ENCODE data around the gene RPL35.

DNA sequence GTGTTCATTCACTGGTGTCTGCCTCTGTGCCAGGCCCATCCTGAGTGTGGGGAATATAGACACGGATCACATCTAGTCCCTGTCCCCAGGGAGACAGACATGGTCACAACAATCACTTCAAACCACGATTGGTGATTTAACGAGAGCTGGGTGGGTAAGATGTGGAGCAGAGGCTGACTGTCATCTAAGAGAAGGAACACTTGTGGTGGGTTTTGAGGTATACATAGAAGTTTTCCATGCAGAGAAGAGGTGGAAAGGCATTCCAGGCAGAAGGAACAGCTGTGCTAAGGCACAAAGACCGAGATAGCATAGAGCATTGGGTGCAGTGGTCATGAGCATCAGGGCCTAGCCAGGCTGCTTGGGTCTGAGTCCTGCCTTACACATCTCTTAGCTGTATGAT, 31.2 kb downstream of the RPL35 start:
- TF ChIP-seq, protein P1, sequence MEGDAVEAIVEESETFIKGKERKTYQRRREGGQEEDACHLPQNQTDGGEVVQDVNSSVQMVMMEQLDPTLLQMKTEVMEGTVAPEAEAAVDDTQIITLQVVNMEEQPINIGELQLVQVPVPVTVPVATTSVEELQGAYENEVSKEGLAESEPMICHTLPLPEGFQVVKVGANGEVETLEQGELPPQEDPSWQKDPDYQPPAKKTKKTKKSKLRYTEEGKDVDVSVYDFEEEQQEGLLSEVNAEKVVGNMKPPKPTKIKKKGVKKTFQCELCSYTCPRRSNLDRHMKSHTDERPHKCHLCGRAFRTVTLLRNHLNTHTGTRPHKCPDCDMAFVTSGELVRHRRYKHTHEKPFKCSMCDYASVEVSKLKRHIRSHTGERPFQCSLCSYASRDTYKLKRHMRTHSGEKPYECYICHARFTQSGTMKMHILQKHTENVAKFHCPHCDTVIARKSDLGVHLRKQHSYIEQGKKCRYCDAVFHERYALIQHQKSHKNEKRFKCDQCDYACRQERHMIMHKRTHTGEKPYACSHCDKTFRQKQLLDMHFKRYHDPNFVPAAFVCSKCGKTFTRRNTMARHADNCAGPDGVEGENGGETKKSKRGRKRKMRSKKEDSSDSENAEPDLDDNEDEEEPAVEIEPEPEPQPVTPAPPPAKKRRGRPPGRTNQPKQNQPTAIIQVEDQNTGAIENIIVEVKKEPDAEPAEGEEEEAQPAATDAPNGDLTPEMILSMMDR (IDR thresholded peaks at IDR 0.05 in 2 of 3, conservative IDR thresholded peaks at IDR 0.05 in 1 of 3; ENCODE audit: control insufficient read depth in 2 of 3, extremely low read depth in 1 of 3, insufficient read depth in 1 of 3, low read depth in 3 of 3, low read length in 3 of 3) = no peak
- TF ChIP-seq RCOR1 (conservative IDR thresholded peaks at IDR 0.05; ENCODE audit: low read depth, low read length) (no peak), TAF1 (IDR thresholded peaks at IDR 0.05; ENCODE audit: borderline replicate concordance, low read depth, low read length) (no peak), TBL1XR1 (IDR thresholded peaks at IDR 0.05; ENCODE audit: low read depth, low read length) (no peak), POLR2A (IDR thresholded peaks at IDR 0.05; ENCODE audit: low read depth, low read length) (no peak), SP1 (IDR thresholded peaks at IDR 0.05; ENCODE audit: low read depth, low read length) (no peak), SMAD1 (IDR thresholded peaks at IDR 0.05; ENCODE audit: low read depth, partially characterized antibody) (no peak), EP300 (IDR thresholded peaks at IDR 0.05; ENCODE audit: borderline replicate concordance in 1 of 2, control insufficient read depth in 1 of 2, low read depth in 2 of 2, low read length in 2 of 2) (no peak), CREM (IDR thresholded peaks at IDR 0.05; ENCODE audit: low read depth) (no peak)
- TF ChIP-seq, protein P2, sequence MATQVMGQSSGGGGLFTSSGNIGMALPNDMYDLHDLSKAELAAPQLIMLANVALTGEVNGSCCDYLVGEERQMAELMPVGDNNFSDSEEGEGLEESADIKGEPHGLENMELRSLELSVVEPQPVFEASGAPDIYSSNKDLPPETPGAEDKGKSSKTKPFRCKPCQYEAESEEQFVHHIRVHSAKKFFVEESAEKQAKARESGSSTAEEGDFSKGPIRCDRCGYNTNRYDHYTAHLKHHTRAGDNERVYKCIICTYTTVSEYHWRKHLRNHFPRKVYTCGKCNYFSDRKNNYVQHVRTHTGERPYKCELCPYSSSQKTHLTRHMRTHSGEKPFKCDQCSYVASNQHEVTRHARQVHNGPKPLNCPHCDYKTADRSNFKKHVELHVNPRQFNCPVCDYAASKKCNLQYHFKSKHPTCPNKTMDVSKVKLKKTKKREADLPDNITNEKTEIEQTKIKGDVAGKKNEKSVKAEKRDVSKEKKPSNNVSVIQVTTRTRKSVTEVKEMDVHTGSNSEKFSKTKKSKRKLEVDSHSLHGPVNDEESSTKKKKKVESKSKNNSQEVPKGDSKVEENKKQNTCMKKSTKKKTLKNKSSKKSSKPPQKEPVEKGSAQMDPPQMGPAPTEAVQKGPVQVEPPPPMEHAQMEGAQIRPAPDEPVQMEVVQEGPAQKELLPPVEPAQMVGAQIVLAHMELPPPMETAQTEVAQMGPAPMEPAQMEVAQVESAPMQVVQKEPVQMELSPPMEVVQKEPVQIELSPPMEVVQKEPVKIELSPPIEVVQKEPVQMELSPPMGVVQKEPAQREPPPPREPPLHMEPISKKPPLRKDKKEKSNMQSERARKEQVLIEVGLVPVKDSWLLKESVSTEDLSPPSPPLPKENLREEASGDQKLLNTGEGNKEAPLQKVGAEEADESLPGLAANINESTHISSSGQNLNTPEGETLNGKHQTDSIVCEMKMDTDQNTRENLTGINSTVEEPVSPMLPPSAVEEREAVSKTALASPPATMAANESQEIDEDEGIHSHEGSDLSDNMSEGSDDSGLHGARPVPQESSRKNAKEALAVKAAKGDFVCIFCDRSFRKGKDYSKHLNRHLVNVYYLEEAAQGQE (IDR thresholded peaks at IDR 0.05; ENCODE audit: low read depth, low read length) = no peak
- TF ChIP-seq, protein P3, sequence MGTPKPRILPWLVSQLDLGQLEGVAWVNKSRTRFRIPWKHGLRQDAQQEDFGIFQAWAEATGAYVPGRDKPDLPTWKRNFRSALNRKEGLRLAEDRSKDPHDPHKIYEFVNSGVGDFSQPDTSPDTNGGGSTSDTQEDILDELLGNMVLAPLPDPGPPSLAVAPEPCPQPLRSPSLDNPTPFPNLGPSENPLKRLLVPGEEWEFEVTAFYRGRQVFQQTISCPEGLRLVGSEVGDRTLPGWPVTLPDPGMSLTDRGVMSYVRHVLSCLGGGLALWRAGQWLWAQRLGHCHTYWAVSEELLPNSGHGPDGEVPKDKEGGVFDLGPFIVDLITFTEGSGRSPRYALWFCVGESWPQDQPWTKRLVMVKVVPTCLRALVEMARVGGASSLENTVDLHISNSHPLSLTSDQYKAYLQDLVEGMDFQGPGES (IDR thresholded peaks at IDR 0.05) = no peak
- TF ChIP-seq, protein P4, sequence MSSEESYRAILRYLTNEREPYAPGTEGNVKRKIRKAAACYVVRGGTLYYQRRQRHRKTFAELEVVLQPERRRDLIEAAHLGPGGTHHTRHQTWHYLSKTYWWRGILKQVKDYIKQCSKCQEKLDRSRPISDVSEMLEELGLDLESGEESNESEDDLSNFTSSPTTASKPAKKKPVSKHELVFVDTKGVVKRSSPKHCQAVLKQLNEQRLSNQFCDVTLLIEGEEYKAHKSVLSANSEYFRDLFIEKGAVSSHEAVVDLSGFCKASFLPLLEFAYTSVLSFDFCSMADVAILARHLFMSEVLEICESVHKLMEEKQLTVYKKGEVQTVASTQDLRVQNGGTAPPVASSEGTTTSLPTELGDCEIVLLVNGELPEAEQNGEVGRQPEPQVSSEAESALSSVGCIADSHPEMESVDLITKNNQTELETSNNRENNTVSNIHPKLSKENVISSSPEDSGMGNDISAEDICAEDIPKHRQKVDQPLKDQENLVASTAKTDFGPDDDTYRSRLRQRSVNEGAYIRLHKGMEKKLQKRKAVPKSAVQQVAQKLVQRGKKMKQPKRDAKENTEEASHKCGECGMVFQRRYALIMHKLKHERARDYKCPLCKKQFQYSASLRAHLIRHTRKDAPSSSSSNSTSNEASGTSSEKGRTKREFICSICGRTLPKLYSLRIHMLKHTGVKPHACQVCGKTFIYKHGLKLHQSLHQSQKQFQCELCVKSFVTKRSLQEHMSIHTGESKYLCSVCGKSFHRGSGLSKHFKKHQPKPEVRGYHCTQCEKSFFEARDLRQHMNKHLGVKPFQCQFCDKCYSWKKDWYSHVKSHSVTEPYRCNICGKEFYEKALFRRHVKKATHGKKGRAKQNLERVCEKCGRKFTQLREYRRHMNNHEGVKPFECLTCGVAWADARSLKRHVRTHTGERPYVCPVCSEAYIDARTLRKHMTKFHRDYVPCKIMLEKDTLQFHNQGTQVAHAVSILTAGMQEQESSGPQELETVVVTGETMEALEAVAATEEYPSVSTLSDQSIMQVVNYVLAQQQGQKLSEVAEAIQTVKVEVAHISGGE (CRISPR knock-in tag; IDR thresholded peaks at IDR 0.05) = no peak
- TF ChIP-seq, protein P5, sequence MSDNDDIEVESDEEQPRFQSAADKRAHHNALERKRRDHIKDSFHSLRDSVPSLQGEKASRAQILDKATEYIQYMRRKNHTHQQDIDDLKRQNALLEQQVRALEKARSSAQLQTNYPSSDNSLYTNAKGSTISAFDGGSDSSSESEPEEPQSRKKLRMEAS (IDR thresholded peaks at IDR 0.05; ENCODE audit: low read depth, low read length) = no peak

All from GM12878 (cell line).